HepG2 (cell line): ENCODE measurements around the gene TAT. TPM values are rescaled to one million over a fixed set of nuclear protein-coding genes. Genes with fewer than 3 reads are reported as not detected.

ENCODE experiments used
- ATAC-seq: fragments of 200-7000 bp; cut with Tn5 transposase; 3 replicates; pipeline ENCODE4 v1.9.1; 2020; ENCODE audit warnings: mild to moderate bottlenecking, moderate library complexity
- BruUV-seq: library from RNA; stranded (reverse); fragments of 400-500 nt; replicated peaks from 2 replicates; lab custom pipeline; 2021; lab: Mats Ljungman, UMichigan
- CTCF ChIA-PET: fragments of 300-600 bp; formaldehyde crosslinking; extraction: SDS; loops from one replicate; lab custom pipeline; 2021; ENCODE audit warnings: low total read pairs, inconsistent platforms, low intra/inter-chr PET ratio; lab: Yijun Ruan, JAX
- POLR2A ChIA-PET: fragments of 350-600 bp; sonication (Branson Sonifier 250); formaldehyde crosslinking; loops from one replicate; lab custom pipeline; 2020; ENCODE audit warnings: antibody characterized with exemption, inconsistent platforms; lab: Yijun Ruan, JAX
- DNase-seq: peaks from one replicate; pipeline ENCODE4 v3.0.0-alpha.2; 2015; ENCODE audit warnings: low spot score
- FAIRE-seq: peaks from 3 replicates; lab custom pipeline; 2011; peaks lifted over from hg19 to GRCh38; lab: Jason Lieb, UNC
- H2AFZ ChIP-seq: one replicate; pipeline ENCODE4 v1.6.1; 2011; ENCODE audit warnings: low read length, inconsistent platforms
- H3K27ac ChIP-seq: fragments of 300-600 bp; 3 replicates; pipeline ENCODE4 v1.8.0; 2011; ENCODE audit warnings: mixed run types, mild to moderate bottlenecking, mixed read lengths, low read length, inconsistent platforms; ENCODE audit not compliant: insufficient read depth; ENCODE audit errors: extremely low read length
- H3K27me3 ChIP-seq, 2 experiments: fragments of 200-600 bp in 1 of 2; 2 replicates in 1 of 2; 3 replicates in 1 of 2; pipeline versions ENCODE4 v1.6.0 to v1.8.0; 2011; ENCODE audit warnings: low read length in 2 of 2, mild to moderate bottlenecking in 2 of 2, moderate library complexity in 2 of 2, inconsistent platforms in 1 of 2; ENCODE audit not compliant: insufficient read depth in 2 of 2, control insufficient read depth in 1 of 2
- H3K36me3 ChIP-seq, 2 experiments: fragments of 200-600 bp in 1 of 2; replicated peaks in 1 of 2; 2 replicates in 1 of 2; 3 replicates in 1 of 2; pipeline versions ENCODE4 v1.5.1 to v1.8.0; 2011; ENCODE audit warnings: low read length in 2 of 2, inconsistent platforms in 1 of 2; ENCODE audit not compliant: insufficient read depth in 2 of 2, control insufficient read depth in 1 of 2
- H3K4me1 ChIP-seq: 2 replicates; pipeline ENCODE4 v1.5.1; 2012; ENCODE audit warnings: low read length, inconsistent platforms; ENCODE audit not compliant: insufficient read depth
- H3K4me2 ChIP-seq: 2 replicates; pipeline ENCODE4 v1.6.0; 2011; ENCODE audit warnings: low read depth, low read length, inconsistent platforms
- H3K4me3 ChIP-seq, 3 experiments: fragments of 200-600 bp in 1 of 3; sonication (generic), shearing (Covaris generic) in 1 of 3; replicated peaks in 1 of 3; 2 replicates each; pipeline ENCODE4 v1.5.1; 2011 to 2016; ENCODE audit warnings: low read length in 3 of 3, inconsistent platforms in 2 of 3, low read depth in 2 of 3, mild to moderate bottlenecking in 2 of 3, control low read depth in 1 of 3, mixed read lengths in 1 of 3; ENCODE audit not compliant: insufficient read depth in 1 of 3
- H3K79me2 ChIP-seq: one replicate; pipeline ENCODE4 v1.6.1; 2011; ENCODE audit warnings: low read length, inconsistent platforms; ENCODE audit not compliant: insufficient read depth
- H3K9ac ChIP-seq: 2 replicates; pipeline ENCODE4 v1.6.0; 2011; ENCODE audit warnings: mild to moderate bottlenecking, low read depth, low read length, inconsistent platforms; ENCODE audit not compliant: insufficient read depth
- H3K9me3 ChIP-seq: 2 replicates; pipeline ENCODE4 v1.5.1; 2012; ENCODE audit warnings: mild to moderate bottlenecking, low read length
- H4K20me1 ChIP-seq: 2 replicates; pipeline ENCODE4 v1.6.0; 2011; ENCODE audit warnings: inconsistent platforms, mild to moderate bottlenecking, low read length, moderate library complexity; ENCODE audit not compliant: insufficient read depth
- ATF6 ChIP-seq: sonication (generic); formaldehyde crosslinking; conservative IDR thresholded peaks from 2 replicates; pipeline ENCODE4 v1.4.0; 2020; ENCODE audit warnings: missing genetic modification reagents
- BORCS8-MEF2B ChIP-seq: sonication (generic); formaldehyde crosslinking; IDR thresholded peaks from 2 replicates; pipeline ENCODE4 v1.8.0; 2022; ENCODE audit warnings: mild to moderate bottlenecking, missing genetic modification reagents
- CCDC6 ChIP-seq: sonication (generic); formaldehyde crosslinking; IDR thresholded peaks from 2 replicates; pipeline ENCODE4 v1.8.1; 2022; ENCODE audit warnings: mild to moderate bottlenecking, missing genetic modification reagents, moderate library complexity
- GLMP ChIP-seq: sonication (generic); formaldehyde crosslinking; IDR thresholded peaks from 2 replicates; pipeline ENCODE4 v1.9.0; 2021; ENCODE audit warnings: missing genetic modification reagents, mild to moderate bottlenecking, borderline replicate concordance
- KAT7 ChIP-seq: IDR thresholded peaks from 2 replicates; pipeline ENCODE4 v1.6.1; 2018; ENCODE audit warnings: borderline replicate concordance, missing compliant biosample characterization
- MTERF4 ChIP-seq: sonication (generic); formaldehyde crosslinking; IDR thresholded peaks from 2 replicates; pipeline ENCODE4 v1.8.0; 2023; ENCODE audit warnings: mild to moderate bottlenecking, missing genetic modification reagents
- NFATC3 ChIP-seq: sonication (generic); formaldehyde crosslinking; IDR thresholded peaks from 2 replicates; pipeline ENCODE4 v1.5.1; 2020; ENCODE audit warnings: mild to moderate bottlenecking, missing genetic modification reagents
- NR2F2 ChIP-seq: IDR thresholded peaks from 2 replicates; pipeline ENCODE4 v1.6.1; 2012; ENCODE audit warnings: low read depth, inconsistent platforms, borderline replicate concordance
- NRL ChIP-seq: sonication (generic); formaldehyde crosslinking; IDR thresholded peaks from 2 replicates; pipeline ENCODE4 v1.5.0; 2020; ENCODE audit warnings: missing genetic modification reagents, mild to moderate bottlenecking, moderate library complexity, borderline replicate concordance
- ZNF10 ChIP-seq: sonication (generic); formaldehyde crosslinking; IDR thresholded peaks from 2 replicates; pipeline ENCODE4 v1.4.0; 2020; ENCODE audit warnings: mild to moderate bottlenecking, low read depth, missing genetic modification reagents, borderline replicate concordance
- ZNF121 ChIP-seq: sonication (generic); formaldehyde crosslinking; IDR thresholded peaks from 2 replicates; pipeline ENCODE4 v1.5.0; 2020; ENCODE audit warnings: mild to moderate bottlenecking, missing genetic modification reagents
- ZNF292 ChIP-seq: sonication (generic); formaldehyde crosslinking; IDR thresholded peaks from 2 replicates; pipeline ENCODE4 v1.8.1; 2022; ENCODE audit warnings: mild to moderate bottlenecking, low read depth, missing genetic modification reagents, borderline replicate concordance
- ZNF431 ChIP-seq: sonication (generic); formaldehyde crosslinking; IDR thresholded peaks from 2 replicates; pipeline ENCODE4 v1.9.0; 2022; ENCODE audit warnings: missing genetic modification reagents, low read depth, mild to moderate bottlenecking, borderline replicate concordance
- WGBS: methylation state at CpG from one replicate; pipeline ENCODE4 v1.1.6; 2017; ENCODE audit warnings: low lambda C conversion rate; 5-methylcytosine and 5-hydroxymethylcytosine counted together
- in situ Hi-C: cut with HindIII; loops from 2 replicates; pipeline ENCODE4 v1.10.0; 2017; ENCODE audit warnings: low pct_unique_long_range_greater_than_20kb; ENCODE audit not compliant: extremely low pct_ligation_motif_present
- intact Hi-C: fragments of 100-400 bp; cut with micrococcal nuclease; formaldehyde crosslinking; loops from one replicate; pipeline ENCODE4 v1.10.0; 2022; ENCODE audit not compliant: unreplicated experiment
- polyA plus RNA-seq, 8 experiments: library from polyadenylated mRNA; depleted of rRNA in 3 of 8; stranded (reverse) in 7 of 8; unstranded in 1 of 8; fragments of >200 nt; fragmentation: Illumina TruSeq in 4 of 8; extraction: Trizol in 4 of 8; gene quantifications; 2 replicates each; pipeline versions ENCODE4 v1.2.1 to v1.2.3, GENCODE V29; 2011 to 2016; ENCODE audit warnings: low read depth in 4 of 8, missing spikeins in 1 of 8, mixed read lengths in 1 of 8; ENCODE audit not compliant: insufficient read depth in 1 of 8
- total RNA-seq, 5 experiments: library from RNA; depleted of rRNA; stranded (reverse); fragments of >200 nt; fragmentation: Illumina TruSeq; extraction: Trizol; gene quantifications; 2 replicates each; pipeline ENCODE4 v1.2.3, GENCODE V29; 2016; ENCODE audit warnings: low read depth in 1 of 5

The TAT gene
- total and polyA plus RNA-seq, 2 of the 13 experiments (the other 11 are each of a cell fraction or from before 2014, with no cell fraction given), result 1.6 to 5.8 TPM

- Histone ChIP-seq H3K27me3 (no peaks in the 10 kb centered on the region), H3K9me3 (no peaks in the 10 kb centered on the region), H3K27ac (no peak overlapping the region), H3K4me1 (peaks cover 62% of the 10 kb centered on the region), H4K20me1 (no peaks in the 10 kb centered on the region), H3K36me3 (no peaks in the 10 kb centered on the region), H3K9ac (no peak overlapping the region), H3K4me2 (peak overlapping the region; percentile 77; the same call in 1 of the 2 replicates), H3K79me2 (no peaks in the 10 kb centered on the region), H3K4me3 (peak overlapping the region in 1 of 3 experiments; percentile 23; a peak in 1 of 6 replicates), H2AFZ (no peak overlapping the region)
- DNase-seq, result no peak
- CTCF ChIA-PET, result interaction anchor here (0.7 to 3.1 kb wide), 10 partner anchors 35 to 198 kb away, joined by 3 to 89 read pairs (median 8); partner anchors contain the start of gene TLE7
- POLR2A ChIA-PET, result interaction anchor here (1.1 to 7.1 kb wide), 11 partner anchors 12 to 328 kb away, joined by 3 to 142 read pairs (median 9); partner anchors contain the start of genes MARVELD3 and ZNF23
- TF ChIP-seq ZNF431, result 0 out of 2 replicates have a peak, but pooled peaks have one; percentile 35
- peak; percentile 80 for TF ChIP-seq ZNF121
- TF ChIP-seq NRL (CRISPR knock-in tag), result no peak
- TF ChIP-seq ZNF10, result no peak
- no peak for TF ChIP-seq NR2F2
- no peak for TF ChIP-seq CCDC6
- 0 out of 2 replicates have a peak, but pooled peaks have one; percentile 1 for TF ChIP-seq KAT7
- no peak for TF ChIP-seq BORCS8-MEF2B (CRISPR knock-in tag)
- no peak for FAIRE-seq
- in situ Hi-C loops, result no loop called here
- ATAC-seq, result no peak
- intact Hi-C loops, result loop anchor here (10.0 kb wide), 1 partner anchor 186 kb away; no protein-coding TSS in a partner anchor
- BruUV-seq, result no TSS peak
- WGBS, result 75% methylated on average over 4 of the region's 4 CpGs
These were observed 33.6 kb upstream of the TAT start for GRCh38 chr16:71610447-71610846.

- in situ Hi-C loops (loop anchor here (5.0 to 10.0 kb wide), 2 partner anchors 42 to 124 kb away; partner anchors contain the start of gene ZNF19), intact Hi-C loops (no loop called here)
- no peaks in the 10 kb centered on the region for H4K20me1 ChIP-seq
- no peak overlapping the region for H3K4me2 ChIP-seq
- H3K79me2 ChIP-seq, result no peaks in the 10 kb centered on the region
- H3K36me3 ChIP-seq, result no peaks in the 10 kb centered on the region
- no peak overlapping the region for H2AFZ ChIP-seq
- peaks cover 54% of the 10 kb centered on the region for H3K4me1 ChIP-seq
- no peaks in the 10 kb centered on the region for H3K9me3 ChIP-seq
- H3K9ac ChIP-seq, result no peak overlapping the region
- FAIRE-seq (no peak), DNase-seq (no peak)
- no TSS peak for BruUV-seq
- 40% methylated on average over 2 of the region's 2 CpGs for WGBS
- CTCF ChIA-PET, result interaction anchor here (2.7 kb wide), 1 partner anchor 71 kb away, joined by 20 read pairs; no protein-coding TSS in a partner anchor
- TF ChIP-seq ZNF292 (CRISPR knock-in tag) (no peak), MTERF4 (CRISPR knock-in tag) (no peak), GLMP (CRISPR knock-in tag) (no peak), NFATC3 (CRISPR knock-in tag) (no peak), ATF6 (CRISPR knock-in tag) (no peak)
- TF ChIP-seq, all 625 proteins: peak for 0
- Histone ChIP-seq H3K4me3 (no peak overlapping the region), H3K27me3 (no peaks in the 10 kb centered on the region), H3K27ac (no peak overlapping the region)
- POLR2A ChIA-PET, result interaction anchor here (0.9 to 7.1 kb wide), 7 partner anchors 11 to 44 kb away, joined by 5 to 142 read pairs (median 11); no protein-coding TSS in a partner anchor
- ATAC-seq, result no peak
These were observed 32.2 kb upstream of the TAT start for GRCh38 chr16:71609066-71609465.
